H1 (cell line): ENCODE results near the gene PERCC1. TPM values are rescaled to one million over a fixed set of nuclear protein-coding genes. Genes with fewer than 3 reads are reported as not detected.

Source experiments
- CTCF ChIA-PET: fragments of 300-600 bp; sonication (Branson Sonifier 250); formaldehyde crosslinking; loops from one replicate; lab custom pipeline; 2021; ENCODE audit not compliant: partially characterized antibody; lab: Charles Lee
- POLR2A ChIA-PET: fragments of 300-600 bp; sonication (Branson Sonifier 250); formaldehyde crosslinking; loops from one replicate; lab custom pipeline; 2021; ENCODE audit warnings: inconsistent platforms; ENCODE audit not compliant: partially characterized antibody; lab: Charles Lee
- DNase-seq, 2 experiments: peaks; one replicate each; pipeline versions ENCODE4 v3.0.0 to v3.0.0-alpha.2; 2010 to 2022; ENCODE audit warnings: low spot score in 2 of 2, low read depth in 1 of 2, mixed read lengths in 1 of 2
- FAIRE-seq: peaks from 2 replicates; lab custom pipeline; 2011; peaks lifted over from hg19 to GRCh38; lab: Jason Lieb, UNC
- H2AFZ ChIP-seq: 2 replicates; pipeline ENCODE4 v1.8.1; 2012; ENCODE audit warnings: low read length, inconsistent platforms
- H2AK5ac ChIP-seq: 2 replicates; pipeline ENCODE4 v1.6.1; 2013; ENCODE audit warnings: low read depth, low read length
- H2BK120ac ChIP-seq: replicated peaks from 2 replicates; pipeline ENCODE3; 2013; ENCODE audit warnings: low read depth, low read length, inconsistent platforms
- H2BK12ac ChIP-seq: 2 replicates; pipeline ENCODE4 v1.6.1; 2013; ENCODE audit warnings: low read depth, low read length
- H2BK15ac ChIP-seq: 2 replicates; pipeline ENCODE4 v1.6.1; 2013; ENCODE audit warnings: low read length
- H2BK20ac ChIP-seq: 2 replicates; pipeline ENCODE4 v1.6.1; 2013; ENCODE audit warnings: low read length
- H2BK5ac ChIP-seq: 2 replicates; pipeline ENCODE4 v1.6.1; 2013; ENCODE audit warnings: low read depth, low read length
- H3K14ac ChIP-seq: 2 replicates; pipeline ENCODE4 v1.6.1; 2013; ENCODE audit warnings: inconsistent platforms; ENCODE audit not compliant: insufficient read length
- H3K18ac ChIP-seq: 2 replicates; pipeline ENCODE4 v1.6.1; 2013; ENCODE audit warnings: low read length; ENCODE audit errors: extremely low read depth
- H3K23ac ChIP-seq: 2 replicates; pipeline ENCODE4 v1.6.1; 2013; ENCODE audit warnings: inconsistent platforms; ENCODE audit not compliant: insufficient read length
- H3K23me2 ChIP-seq: 2 replicates; pipeline ENCODE4 v1.6.1; 2013; ENCODE audit warnings: low read depth, low read length
- H3K27ac ChIP-seq: 2 replicates; pipeline ENCODE4 v1.6.1; 2011; ENCODE audit warnings: low read depth, low read length, inconsistent platforms
- H3K27me3 ChIP-seq, 4 experiments: replicated peaks in 1 of 4; 1 replicate in 1 of 4; 2 replicates in 3 of 4; pipeline versions ENCODE4 v1.6.1 to v1.8.1; 2011 to 2013; ENCODE audit warnings: low read length in 3 of 4, mild to moderate bottlenecking in 3 of 4, inconsistent platforms in 2 of 4, mixed read lengths in 2 of 4, moderate library complexity in 1 of 4; ENCODE audit not compliant: control insufficient read depth in 3 of 4, insufficient read depth in 3 of 4; ENCODE audit errors: extremely low read depth in 1 of 4
- H3K36me3 ChIP-seq, 4 experiments: 2 replicates each; pipeline versions ENCODE4 v1.6.1 to v1.8.1; 2011 to 2013; ENCODE audit warnings: mild to moderate bottlenecking in 4 of 4, low read length in 3 of 4, moderate library complexity in 2 of 4, control low read depth in 1 of 4, inconsistent platforms in 1 of 4; ENCODE audit not compliant: insufficient read depth in 4 of 4, control insufficient read depth in 2 of 4
- H3K4ac ChIP-seq: replicated peaks from 2 replicates; pipeline ENCODE3; 2013; ENCODE audit warnings: low read length, low read depth, mixed read lengths, inconsistent platforms; ENCODE audit not compliant: insufficient read length
- H3K4me1 ChIP-seq, 4 experiments: replicated peaks in 1 of 4; 1 replicate in 1 of 4; 2 replicates in 3 of 4; pipeline versions ENCODE4 v1.6.1 to v1.8.1; 2011 to 2013; ENCODE audit warnings: low read length in 3 of 4, inconsistent platforms in 2 of 4, mixed read lengths in 1 of 4; ENCODE audit not compliant: insufficient read depth in 4 of 4, control insufficient read depth in 3 of 4
- H3K4me2 ChIP-seq, 2 experiments: 2 replicates each; pipeline versions ENCODE4 v1.6.1 to v1.8.1; 2011 to 2013; ENCODE audit warnings: low read depth in 2 of 2, low read length in 2 of 2, control low read depth in 1 of 2, inconsistent platforms in 1 of 2, mild to moderate bottlenecking in 1 of 2; ENCODE audit not compliant: insufficient read depth in 1 of 2
- H3K4me3 ChIP-seq, 4 experiments: fragments of 200-600, 300-600 bp in 1 of 4; sonication (generic), shearing (Covaris generic), sonication (Bioruptor Twin) in 1 of 4; 2 replicates each; pipeline versions ENCODE4 v1.5.1 to v1.8.1; 2011 to 2016; ENCODE audit warnings: low read length in 4 of 4, low read depth in 3 of 4, control low read depth in 2 of 4, inconsistent platforms in 2 of 4, mild to moderate bottlenecking in 2 of 4, mixed read lengths in 1 of 4, moderate library complexity in 1 of 4; ENCODE audit not compliant: insufficient read depth in 2 of 4; ENCODE audit errors: extremely low read depth in 1 of 4
- H3K56ac ChIP-seq: replicated peaks from 2 replicates; pipeline ENCODE3; 2013; ENCODE audit warnings: low read depth, mild to moderate bottlenecking, mixed read lengths, low read length, inconsistent platforms; ENCODE audit not compliant: insufficient read length
- H3K79me1 ChIP-seq: 2 replicates; pipeline ENCODE4 v1.6.1; 2013; ENCODE audit warnings: low read depth, low read length, control low read depth
- H3K79me2 ChIP-seq, 2 experiments: 2 replicates each; pipeline versions ENCODE4 v1.6.1 to v1.8.1; 2012 to 2013; ENCODE audit warnings: low read length in 2 of 2, mild to moderate bottlenecking in 2 of 2, inconsistent platforms in 1 of 2; ENCODE audit not compliant: insufficient read depth in 2 of 2, control insufficient read depth in 1 of 2
- H3K9ac ChIP-seq, 4 experiments: replicated peaks in 1 of 4; 1 replicate in 1 of 4; 2 replicates in 3 of 4; pipeline versions ENCODE4 v1.6.1 to v1.8.1; 2011 to 2013; ENCODE audit warnings: low read depth in 3 of 4, low read length in 3 of 4, control low read depth in 2 of 4, mild to moderate bottlenecking in 2 of 4, moderate library complexity in 2 of 4, inconsistent platforms in 1 of 4; ENCODE audit errors: extremely low read depth in 1 of 4
- H3K9me3 ChIP-seq, 2 experiments: 2 replicates each; pipeline versions ENCODE4 v1.6.1 to v1.8.1; 2012 to 2013; ENCODE audit warnings: mild to moderate bottlenecking in 2 of 2, moderate library complexity in 2 of 2, control low read depth in 1 of 2, inconsistent platforms in 1 of 2, low read depth in 1 of 2, low read length in 1 of 2, mixed read lengths in 1 of 2; ENCODE audit not compliant: insufficient read depth in 2 of 2
- H4K20me1 ChIP-seq, 2 experiments: replicated peaks in 1 of 2; 2 replicates each; pipeline versions ENCODE3 to v1.8.1; 2011 to 2013; ENCODE audit warnings: inconsistent platforms in 2 of 2, low read length in 2 of 2, mild to moderate bottlenecking in 1 of 2; ENCODE audit not compliant: insufficient read depth in 2 of 2, control insufficient read depth in 1 of 2
- H4K5ac ChIP-seq: 2 replicates; pipeline ENCODE4 v1.6.1; 2013; ENCODE audit warnings: low read length, low read depth, mixed read lengths, inconsistent platforms; ENCODE audit not compliant: insufficient read length
- H4K8ac ChIP-seq: 2 replicates; pipeline ENCODE4 v1.8.0; 2013; ENCODE audit warnings: mild to moderate bottlenecking, moderate library complexity, low read length, inconsistent platforms; ENCODE audit not compliant: insufficient read depth; ENCODE audit errors: extremely low read depth
- H4K91ac ChIP-seq: replicated peaks from 2 replicates; pipeline ENCODE3; 2013; ENCODE audit warnings: low read length, mixed read lengths, inconsistent platforms; ENCODE audit not compliant: insufficient read length
- ASH2L ChIP-seq: fragments of 200-600, 300-600 bp; sonication (generic); IDR thresholded peaks from one replicate; pipeline ENCODE4 v1.7.1; 2017; ENCODE audit warnings: low read length
- BACH1 ChIP-seq: IDR thresholded peaks from 2 replicates; pipeline ENCODE4 v1.6.1; 2012; ENCODE audit warnings: low read length, improper control_type of control experiment
- CBX8 ChIP-seq: fragments of 300-800, 300-1000 bp; sonication (generic); IDR thresholded peaks from 2 replicates; pipeline ENCODE4 v1.7.1; 2016; ENCODE audit warnings: low read depth, low read length, borderline replicate concordance
- CEBPB ChIP-seq: IDR thresholded peaks from 2 replicates; pipeline ENCODE4 v1.6.1; 2012; ENCODE audit warnings: low read depth, low read length
- JUND ChIP-seq: IDR thresholded peaks from 2 replicates; pipeline ENCODE4 v1.6.1; 2011; ENCODE audit warnings: mild to moderate bottlenecking, improper control_type of control experiment, low read length
- POU5F1 ChIP-seq: IDR thresholded peaks from 2 replicates; pipeline ENCODE4 v1.6.1; 2011; ENCODE audit warnings: low read depth, mild to moderate bottlenecking, low read length, moderate library complexity
- SIN3A ChIP-seq, 2 experiments: IDR thresholded peaks in 1 of 2; conservative IDR thresholded peaks in 1 of 2; 2 replicates each; pipeline ENCODE4 v1.6.1; 2011 to 2012; ENCODE audit warnings: low read length in 2 of 2, improper control_type of control experiment in 1 of 2, low read depth in 1 of 2, mild to moderate bottlenecking in 1 of 2
- SIX5 ChIP-seq: IDR thresholded peaks from 2 replicates; pipeline ENCODE4 v1.6.1; 2011; ENCODE audit warnings: mild to moderate bottlenecking, low read depth, low read length
- SRF ChIP-seq: IDR thresholded peaks from 2 replicates; pipeline ENCODE4 v1.6.1; 2011; ENCODE audit warnings: mild to moderate bottlenecking, low read depth, low read length, moderate library complexity
- TEAD4 ChIP-seq: IDR thresholded peaks from 2 replicates; pipeline ENCODE4 v1.6.1; 2012; ENCODE audit warnings: low read depth, low read length, inconsistent platforms, mixed read lengths
- ZNF274 ChIP-seq: IDR thresholded peaks from 2 replicates; pipeline ENCODE4 v1.7.0; 2012; ENCODE audit warnings: low read length, borderline replicate concordance; ENCODE audit errors: extremely low read depth
- WGBS, 2 experiments: shearing (Covaris generic) in 1 of 2; methylation state at CpG; one replicate each; pipeline versions ENCODE4 v1.1.6 to v1.1.7; 2013 to 2015; ENCODE audit warnings: low lambda C conversion rate in 2 of 2, mixed read lengths in 2 of 2, inconsistent platforms in 1 of 2, low coverage in 1 of 2, missing lambda C conversion rate in 1 of 2; ENCODE audit not compliant: insufficient replicate concordance in 2 of 2, insufficient coverage in 1 of 2, insufficient read length in 1 of 2; ENCODE audit errors: extremely low coverage in 1 of 2, missing lambda C conversion rate in 1 of 2; 5-methylcytosine and 5-hydroxymethylcytosine counted together
- polyA plus RNA-seq, 7 experiments: library from polyadenylated mRNA; depleted of rRNA in 3 of 7; stranded (reverse) in 5 of 7; unstranded in 2 of 7; fragments of >200 nt in 5 of 7; fragments of 200-250 nt in 2 of 7; gene quantifications; 1 replicate in 5 of 7; 2 replicates in 1 of 7; 4 replicates in 1 of 7; pipeline versions ENCODE4 v1.2.1 to v1.2.3, GENCODE V29; 2011 to 2013; ENCODE audit warnings: missing spikeins in 2 of 7, mixed read lengths in 2 of 7
- total RNA-seq: library from RNA; stranded (reverse); fragmentation: NEBNext Ultra II Directional; extraction: Animal tissue kit (Norgen Biotek cat#: 25700); gene quantifications from 2 replicates; pipeline ENCODE4 v1.2.1, GENCODE V29; 2021
- TF ChIP-seq, protein P1 (sequence below): IDR thresholded peaks from 2 replicates; pipeline ENCODE4 v1.6.1; 2012; ENCODE audit warnings: inconsistent platforms

Gene PERCC1
- total and polyA plus RNA-seq, 2 of the 8 experiments (the other 6 are each of a cell fraction or from before 2014, with no cell fraction given): not detected

GRCh38 chr16:1414532-1415260, 16.2 kb upstream of the PERCC1 start, which contains the start of gene UNKL:
UNKL (minus strand) TSS chr16:1414704; CDS start chr16:1414691, 13 bp downstream.
- FAIRE-seq: no peak
- peaks cover under 1 to 14% of the 10 kb centered on the region in 2 experiments for H3K79me2 ChIP-seq
- TF ChIP-seq CBX8: no peak
- TF ChIP-seq, protein P1, sequence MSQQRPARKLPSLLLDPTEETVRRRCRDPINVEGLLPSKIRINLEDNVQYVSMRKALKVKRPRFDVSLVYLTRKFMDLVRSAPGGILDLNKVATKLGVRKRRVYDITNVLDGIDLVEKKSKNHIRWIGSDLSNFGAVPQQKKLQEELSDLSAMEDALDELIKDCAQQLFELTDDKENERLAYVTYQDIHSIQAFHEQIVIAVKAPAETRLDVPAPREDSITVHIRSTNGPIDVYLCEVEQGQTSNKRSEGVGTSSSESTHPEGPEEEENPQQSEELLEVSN: no peak
- 0 out of 2 replicates have a peak, but pooled peaks have one; percentile 4 for TF ChIP-seq CEBPB
- TF ChIP-seq SIX5: no peak
- TF ChIP-seq BACH1: no peak
- no peak for TF ChIP-seq SRF
- no peak for TF ChIP-seq ZNF274
- TF ChIP-seq POU5F1: no peak
- TF ChIP-seq ASH2L: no peak
- TF ChIP-seq SIN3A (conservative IDR thresholded peaks at IDR 0.05 in 1 of 2, IDR thresholded peaks at IDR 0.05 in 1 of 2; ENCODE audit: low read depth in 1 of 2, low read length in 2 of 2): no peak
- no peak for TF ChIP-seq JUND
- TF ChIP-seq TEAD4: no peak

More at GRCh38 chr16:1414532-1415260, 16.2 kb upstream of the PERCC1 start, which contains the start of gene UNKL:
- peak within 1 kb of the TSS; percentile 69 for H3K4ac ChIP-seq
- ChIA-PET POLR2A (interaction anchor here (1.0 to 1.1 kb wide), 2 partner anchors 12 to 19 kb away, joined by 3 to 4 read pairs; no protein-coding TSS in a partner anchor), CTCF (interaction anchor here (0.8 to 1.8 kb wide), 3 partner anchors 12 to 84 kb away, joined by 3 read pairs; no protein-coding TSS in a partner anchor)
- H4K20me1 ChIP-seq: peaks cover 2 to 10% of the 10 kb centered on the region in 2 experiments
- no peak within 1 kb of the TSS for H2BK120ac ChIP-seq
- H4K91ac ChIP-seq: peak within 1 kb of the TSS; percentile 15
- H2BK15ac ChIP-seq: no peak within 1 kb of the TSS
- peak within 1 kb of the TSS in 3 of 4 experiments; percentile 54 to 89 (median 71); a peak in 4 of 7 replicates for H3K9ac ChIP-seq
- H3K14ac ChIP-seq: no peak within 1 kb of the TSS
- H3K27me3 ChIP-seq: no peaks in the 10 kb centered on the region
- no peak within 1 kb of the TSS for H2AK5ac ChIP-seq
- no peak within 1 kb of the TSS; the same call in 1 of the 2 replicates for H3K27ac ChIP-seq
- no peak within 1 kb of the TSS for H3K23ac ChIP-seq
- H3K23me2 ChIP-seq: peaks cover 3% of the 10 kb centered on the region
- no peak within 1 kb of the TSS; the same call in 1 of the 2 replicates for H3K18ac ChIP-seq
- peak within 1 kb of the TSS; percentile 60 for H4K5ac ChIP-seq
- peak within 1 kb of the TSS; percentile 86 for H4K8ac ChIP-seq
- peak within 1 kb of the TSS; percentile 60; the same call in 1 of the 2 replicates for H2BK12ac ChIP-seq
- H3K79me1 ChIP-seq: peaks cover 4% of the 10 kb centered on the region; the same call in 1 of the 2 replicates
- H3K4me1 ChIP-seq: peaks cover 0 to 3% (median 2%) of the 10 kb centered on the region in 4 experiments; a peak in 5 of 7 replicates
- H2BK5ac ChIP-seq: no peak within 1 kb of the TSS
- no peaks in the 10 kb centered on the region; a peak in 3 of 8 replicates for H3K36me3 ChIP-seq
- peak within 1 kb of the TSS; percentile 62 to 98 (median 78) for H3K4me3 ChIP-seq
- DNase-seq: peak in 1 of 2 experiments; percentile 88
- H2AFZ ChIP-seq: no peak within 1 kb of the TSS
- H2BK20ac ChIP-seq: no peak within 1 kb of the TSS
- WGBS, 2 experiments: 16% methylated on average over 16 of the region's 72 CpGs; no CpG with 5 or more reads in 1 of the 2 experiments
- peak within 1 kb of the TSS; percentile 22 to 76 for H3K4me2 ChIP-seq
- H3K9me3 ChIP-seq: no peaks in the 10 kb centered on the region
- H3K56ac ChIP-seq: peak within 1 kb of the TSS; percentile 46
